Liver (tissue), 3 donors: ENCODE measurements around the gene DBNDD2.

Experiments used
- ATF3 ChIP-seq: IDR thresholded peaks from 2 replicates; pipeline ENCODE4 v1.6.1; 2016; ENCODE audit warnings: antibody characterized with exemption
- EGR1 ChIP-seq, 2 donors: IDR thresholded peaks; 2 replicates each; pipeline ENCODE4 v1.6.1; 2016 to 2018; ENCODE audit warnings: antibody characterized with exemption in 2 of 2, low read depth in 2 of 2
- GABPA ChIP-seq, 2 donors: IDR thresholded peaks in 1 of 2; conservative IDR thresholded peaks in 1 of 2; 2 replicates each; pipeline ENCODE4 v1.6.1; 2016; ENCODE audit warnings: antibody characterized with exemption in 2 of 2, mild to moderate bottlenecking in 1 of 2, moderate library complexity in 1 of 2
- HNF4A ChIP-seq, 2 donors: conservative IDR thresholded peaks; 2 replicates each; pipeline ENCODE4 v1.6.1; 2016; ENCODE audit warnings: antibody characterized with exemption in 2 of 2, mild to moderate bottlenecking in 2 of 2
- JUND ChIP-seq, 2 donors: IDR thresholded peaks; 2 replicates each; pipeline ENCODE4 v1.6.1; 2016; ENCODE audit warnings: antibody characterized with exemption in 2 of 2
- RAD21 ChIP-seq, 2 donors: IDR thresholded peaks; 2 replicates each; pipeline ENCODE4 v1.6.1; 2016; ENCODE audit warnings: antibody characterized with exemption in 2 of 2, mild to moderate bottlenecking in 2 of 2
- REST ChIP-seq: IDR thresholded peaks from 2 replicates; pipeline ENCODE4 v1.6.1; 2016; ENCODE audit warnings: antibody characterized with exemption, mild to moderate bottlenecking
- RXRA ChIP-seq, 2 donors: IDR thresholded peaks; 2 replicates each; pipeline ENCODE4 v1.6.1; 2017 to 2018; ENCODE audit warnings: antibody characterized with exemption in 2 of 2, mild to moderate bottlenecking in 1 of 2
- TAF1 ChIP-seq: conservative IDR thresholded peaks from 2 replicates; pipeline ENCODE4 v1.6.1; 2016; ENCODE audit warnings: antibody characterized with exemption, mild to moderate bottlenecking
- YY1 ChIP-seq: IDR thresholded peaks from 2 replicates; pipeline ENCODE4 v1.6.1; 2016; ENCODE audit warnings: antibody characterized with exemption, mild to moderate bottlenecking
- TF ChIP-seq, protein P1 (sequence below): fragments of 150-350 bp; IDR thresholded peaks from 2 replicates; pipeline ENCODE4 v1.5.1; 2017; ENCODE audit warnings: improper control_type of control experiment, low read depth, low read length; ENCODE audit not compliant: missing input control
- donor health status: healthy.
- donor health status: healthy.

DNA sequence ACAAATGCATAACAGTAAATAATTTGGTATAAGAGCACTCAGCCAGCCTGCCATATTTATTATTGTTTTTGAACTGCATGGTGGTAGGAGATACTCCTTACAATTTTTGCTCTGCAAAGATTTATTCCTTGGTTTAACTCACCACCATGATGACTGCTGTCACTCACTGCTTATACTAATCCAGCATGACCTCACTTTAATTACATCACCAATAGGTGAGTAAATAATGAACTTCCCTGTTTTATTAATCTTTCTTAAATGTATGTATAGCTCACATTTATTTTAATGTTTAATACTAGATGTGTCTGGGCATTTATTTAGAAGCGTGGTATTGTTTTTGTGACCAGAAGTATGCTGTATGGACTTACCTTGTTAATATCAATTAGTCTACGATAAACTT, 17.2 kb upstream of the DBNDD2 start:
- TF ChIP-seq, protein P1, sequence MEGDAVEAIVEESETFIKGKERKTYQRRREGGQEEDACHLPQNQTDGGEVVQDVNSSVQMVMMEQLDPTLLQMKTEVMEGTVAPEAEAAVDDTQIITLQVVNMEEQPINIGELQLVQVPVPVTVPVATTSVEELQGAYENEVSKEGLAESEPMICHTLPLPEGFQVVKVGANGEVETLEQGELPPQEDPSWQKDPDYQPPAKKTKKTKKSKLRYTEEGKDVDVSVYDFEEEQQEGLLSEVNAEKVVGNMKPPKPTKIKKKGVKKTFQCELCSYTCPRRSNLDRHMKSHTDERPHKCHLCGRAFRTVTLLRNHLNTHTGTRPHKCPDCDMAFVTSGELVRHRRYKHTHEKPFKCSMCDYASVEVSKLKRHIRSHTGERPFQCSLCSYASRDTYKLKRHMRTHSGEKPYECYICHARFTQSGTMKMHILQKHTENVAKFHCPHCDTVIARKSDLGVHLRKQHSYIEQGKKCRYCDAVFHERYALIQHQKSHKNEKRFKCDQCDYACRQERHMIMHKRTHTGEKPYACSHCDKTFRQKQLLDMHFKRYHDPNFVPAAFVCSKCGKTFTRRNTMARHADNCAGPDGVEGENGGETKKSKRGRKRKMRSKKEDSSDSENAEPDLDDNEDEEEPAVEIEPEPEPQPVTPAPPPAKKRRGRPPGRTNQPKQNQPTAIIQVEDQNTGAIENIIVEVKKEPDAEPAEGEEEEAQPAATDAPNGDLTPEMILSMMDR = no peak
- TF ChIP-seq HNF4A (conservative IDR thresholded peaks at IDR 0.05) (no peak), TAF1 (no peak), GABPA (IDR thresholded peaks at IDR 0.05 in 1 of 2, conservative IDR thresholded peaks at IDR 0.05 in 1 of 2) (no peak), YY1 (no peak), REST (no peak), RAD21 (IDR thresholded peaks at IDR 0.05) (no peak), RXRA (IDR thresholded peaks at IDR 0.05) (no peak), ATF3 (no peak), EGR1 (IDR thresholded peaks at IDR 0.05; ENCODE audit: low read depth in 2 of 2) (no peak), JUND (IDR thresholded peaks at IDR 0.05) (no peak)
